Central memory CD8-positive, alpha-beta T cell (primary cell): ENCODE data around the gene TMPRSS13.
A peak's percentile ranks its signal among the peaks of the same experiment; 100 is the strongest.

Source experiments
- ATAC-seq: fragments of 150-1000 bp; cut with Tn5 transposase; replicated peaks from 2 replicates; pipeline ENCODE4 v1.10.0; 2022; ENCODE audit warnings: mild to moderate bottlenecking, moderate FRiP score, moderate number of reproducible peaks; ENCODE audit not compliant: poor library complexity, severe bottlenecking; ENCODE audit errors: extremely low read depth
- DNase-seq, 2 donors: peaks; one replicate each; pipeline ENCODE4 v3.0.0; 2021; ENCODE audit warnings: low spot score in 2 of 2
- H3K27ac Mint-ChIP-seq: one replicate; pipeline ENCODE4 v1.8.0; 2022; ENCODE audit warnings: low read depth, mild to moderate bottlenecking, moderate library complexity, mixed read lengths
- H3K27me3 Mint-ChIP-seq: one replicate; pipeline ENCODE4 v1.8.0; 2022; ENCODE audit warnings: mixed read lengths
- H3K36me3 Mint-ChIP-seq: one replicate; pipeline ENCODE4 v1.8.0; 2022; ENCODE audit warnings: mild to moderate bottlenecking, moderate library complexity, mixed read lengths; ENCODE audit not compliant: insufficient read depth
- H3K4me1 Mint-ChIP-seq: one replicate; pipeline ENCODE4 v1.8.0; 2022; ENCODE audit warnings: mixed read lengths
- H3K4me3 Mint-ChIP-seq: one replicate; pipeline ENCODE4 v1.8.0; 2022; ENCODE audit warnings: mild to moderate bottlenecking, moderate library complexity, mixed read lengths
- H3K9me3 Mint-ChIP-seq: one replicate; pipeline ENCODE4 v1.8.0; 2022; ENCODE audit warnings: mixed read lengths

Gene TMPRSS13

DNA sequence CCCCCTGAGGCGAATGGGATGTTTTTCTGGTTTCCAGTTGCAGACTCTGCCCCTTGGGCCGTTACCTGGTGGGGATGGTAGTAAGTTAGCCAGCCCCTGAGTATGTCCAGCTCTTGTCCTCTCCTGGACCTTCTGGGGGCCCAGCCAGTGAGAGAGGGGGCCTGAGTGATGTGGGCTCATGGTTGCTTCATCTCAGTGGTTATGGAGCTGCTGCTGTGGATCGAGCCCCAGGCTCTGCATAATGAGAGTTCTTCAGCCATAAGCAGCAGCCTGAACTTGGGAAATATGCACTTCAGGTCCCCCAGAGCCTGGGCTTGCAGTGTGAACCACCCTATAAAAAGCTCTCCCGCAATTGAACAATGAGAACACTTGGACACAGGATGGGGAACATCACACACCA lies 5.9 kb downstream of the TMPRSS13 start:
- no peaks in the 10 kb centered on the region for H3K9me3 Mint-ChIP-seq
- no peaks in the 10 kb centered on the region for H3K36me3 Mint-ChIP-seq
- no peak overlapping the region for H3K27ac Mint-ChIP-seq
- peaks cover 5% of the 10 kb centered on the region for H3K4me1 Mint-ChIP-seq
- ATAC-seq (no peak), DNase-seq (no peak)
- H3K27me3 Mint-ChIP-seq = no peaks in the 10 kb centered on the region
- no peak overlapping the region for H3K4me3 Mint-ChIP-seq

DNA sequence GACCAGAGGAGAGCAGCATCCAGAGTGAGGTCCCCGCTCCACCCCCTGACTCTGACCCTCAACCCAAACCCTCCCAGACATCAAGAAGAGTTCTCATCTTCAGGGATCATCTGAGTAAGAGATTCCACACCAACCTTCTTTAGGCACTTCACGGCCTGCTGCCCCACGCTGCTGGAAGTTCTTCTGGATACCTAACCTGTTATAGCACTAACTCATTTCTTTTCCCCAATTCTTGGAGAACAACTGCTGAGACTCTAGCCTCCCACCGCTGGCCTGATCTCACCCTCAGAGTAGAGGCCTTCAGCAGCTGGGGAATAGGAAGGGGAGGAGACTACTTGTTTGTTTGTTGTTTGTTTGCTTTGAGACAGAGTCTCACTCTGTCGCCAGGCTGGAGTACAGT lies 7.3 kb downstream of the TMPRSS13 start:
- Mint-ChIP-seq H3K4me1 (no peaks in the 10 kb centered on the region), H3K9me3 (no peaks in the 10 kb centered on the region), H3K36me3 (no peaks in the 10 kb centered on the region), H3K4me3 (no peak overlapping the region), H3K27me3 (no peaks in the 10 kb centered on the region), H3K27ac (no peak overlapping the region)
- ATAC-seq = no peak
- DNase-seq = no peak

DNA sequence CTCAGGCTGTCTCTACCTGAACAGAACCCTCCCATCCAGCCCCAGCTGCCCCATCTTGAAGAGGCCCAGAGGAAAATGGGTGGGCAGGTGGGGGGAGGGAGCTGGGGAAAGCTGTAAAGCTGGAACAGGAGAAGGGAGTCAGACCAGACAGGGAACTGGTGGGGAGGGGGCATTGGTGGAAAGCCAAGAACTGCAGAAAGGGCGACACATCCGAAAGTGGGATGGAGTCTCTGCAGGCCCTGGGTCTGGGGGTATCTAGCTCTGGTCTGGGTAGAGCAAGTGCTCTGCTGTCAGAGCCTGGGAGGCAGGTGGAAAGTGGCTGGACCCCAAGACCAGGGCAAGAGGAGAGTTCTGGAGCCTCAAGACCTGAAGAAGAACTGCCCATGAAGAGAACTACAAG lies 7.7 kb downstream of the TMPRSS13 start:
- H3K36me3 Mint-ChIP-seq = no peaks in the 10 kb centered on the region
- DNase-seq = no peak
- ATAC-seq = no peak
- H3K27me3 Mint-ChIP-seq = no peaks in the 10 kb centered on the region
- H3K4me1 Mint-ChIP-seq = no peaks in the 10 kb centered on the region
- no peaks in the 10 kb centered on the region for H3K9me3 Mint-ChIP-seq
- H3K4me3 Mint-ChIP-seq = no peak overlapping the region
- no peak overlapping the region for H3K27ac Mint-ChIP-seq

DNA sequence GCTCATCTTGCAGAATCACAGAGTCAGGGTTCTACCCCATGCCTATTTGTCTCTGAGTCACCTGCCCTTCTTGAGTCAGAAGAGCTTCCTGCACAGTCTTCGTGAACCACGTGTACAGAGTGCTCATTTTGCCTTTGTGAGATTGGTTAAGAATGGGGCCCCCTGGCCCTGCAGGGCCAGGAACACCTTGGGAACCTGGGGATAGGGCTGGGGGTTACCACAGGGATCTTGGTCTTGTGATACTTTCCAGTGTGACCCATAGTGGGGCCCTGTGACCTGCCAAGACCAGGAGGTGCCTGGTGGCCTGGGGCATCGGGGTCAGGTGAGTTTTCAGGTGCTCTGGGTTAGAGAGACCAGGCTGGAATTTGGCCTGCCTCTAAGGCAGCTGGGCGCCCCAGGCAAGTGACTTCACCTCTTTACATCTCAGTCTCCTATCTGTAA lies 9.4 kb downstream of the TMPRSS13 start:
- DNase-seq (no peak), ATAC-seq (no peak)
- H3K27me3 Mint-ChIP-seq = no peaks in the 10 kb centered on the region
- no peaks in the 10 kb centered on the region for H3K9me3 Mint-ChIP-seq
- H3K4me3 Mint-ChIP-seq = no peak overlapping the region
- no peak overlapping the region for H3K27ac Mint-ChIP-seq
- H3K36me3 Mint-ChIP-seq = no peaks in the 10 kb centered on the region
- no peaks in the 10 kb centered on the region for H3K4me1 Mint-ChIP-seq

DNA sequence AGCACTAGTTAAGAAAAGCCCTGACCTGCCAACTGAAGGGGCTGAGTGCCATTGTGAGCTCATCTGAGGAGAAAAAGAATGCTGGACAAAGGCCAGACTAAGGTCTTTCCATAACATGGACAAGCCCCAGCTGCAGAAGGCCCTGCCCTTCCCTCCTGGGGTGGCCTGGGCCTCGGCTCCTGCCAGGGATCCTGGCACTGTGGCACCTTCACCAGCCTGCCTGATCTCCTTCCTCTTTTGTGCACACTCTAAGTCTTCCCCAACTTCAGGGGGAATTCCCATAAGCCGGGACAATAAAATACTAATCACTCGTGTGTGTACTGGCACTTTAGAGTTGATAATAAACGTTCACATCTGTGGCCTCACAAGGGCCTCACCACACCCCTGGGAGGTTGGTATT lies 9.9 kb downstream of the TMPRSS13 start:
- Mint-ChIP-seq H3K4me1 (no peaks in the 10 kb centered on the region), H3K27ac (no peak overlapping the region), H3K4me3 (no peak overlapping the region), H3K9me3 (no peaks in the 10 kb centered on the region), H3K36me3 (peaks cover under 1% of the 10 kb centered on the region), H3K27me3 (no peaks in the 10 kb centered on the region)
- ATAC-seq = no peak
- no peak for DNase-seq

DNA sequence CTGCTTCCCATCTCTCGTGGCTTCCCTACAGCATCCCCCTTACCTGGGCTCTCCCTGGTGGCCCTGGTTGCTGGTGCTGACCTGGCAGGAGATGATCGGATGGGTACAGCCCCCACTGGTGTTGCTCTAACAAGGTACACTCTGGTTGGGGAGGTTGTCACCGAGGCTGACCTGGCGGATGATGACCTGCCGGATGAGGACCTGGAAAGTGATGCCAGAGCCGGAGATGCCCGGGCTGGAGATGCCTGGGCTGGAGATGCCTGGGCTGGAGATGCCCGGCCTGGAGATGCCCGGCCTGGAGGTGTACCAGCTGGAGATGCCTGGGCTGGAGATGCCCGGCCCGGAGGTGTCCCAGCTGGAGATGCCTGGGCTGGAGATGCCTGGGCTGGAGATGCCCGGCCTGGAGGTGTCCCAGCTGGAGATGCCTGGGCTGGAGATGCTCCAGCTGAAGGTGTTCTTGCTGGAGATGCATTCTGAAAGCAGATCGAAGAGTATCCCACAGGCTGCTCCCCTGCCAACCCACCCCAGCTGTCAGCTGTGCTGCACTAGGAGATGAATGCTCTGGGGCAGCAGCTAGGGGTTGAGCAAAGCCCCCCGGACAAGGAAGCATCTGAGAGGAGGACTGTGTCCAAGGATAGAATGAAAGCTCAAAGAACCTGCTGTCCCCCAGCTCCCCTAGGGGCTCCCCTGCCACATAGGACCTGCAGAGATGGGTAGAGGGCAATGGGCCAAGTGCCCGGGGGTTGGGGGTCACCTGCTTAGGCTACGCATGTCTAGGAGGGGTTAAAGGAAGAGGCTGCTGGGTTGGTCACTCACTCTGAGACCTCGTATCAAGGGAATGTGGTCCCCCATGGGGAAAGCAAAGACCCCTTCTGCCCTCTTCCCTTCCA lies 10.6 kb downstream of the TMPRSS13 start:
- peaks cover 1% of the 10 kb centered on the region for H3K36me3 Mint-ChIP-seq
- DNase-seq (no peak), ATAC-seq (no peak)
- H3K4me1 Mint-ChIP-seq = no peaks in the 10 kb centered on the region
- H3K27me3 Mint-ChIP-seq = no peaks in the 10 kb centered on the region
- no peak overlapping the region for H3K27ac Mint-ChIP-seq
- H3K4me3 Mint-ChIP-seq = no peak overlapping the region
- H3K9me3 Mint-ChIP-seq = no peaks in the 10 kb centered on the region

DNA sequence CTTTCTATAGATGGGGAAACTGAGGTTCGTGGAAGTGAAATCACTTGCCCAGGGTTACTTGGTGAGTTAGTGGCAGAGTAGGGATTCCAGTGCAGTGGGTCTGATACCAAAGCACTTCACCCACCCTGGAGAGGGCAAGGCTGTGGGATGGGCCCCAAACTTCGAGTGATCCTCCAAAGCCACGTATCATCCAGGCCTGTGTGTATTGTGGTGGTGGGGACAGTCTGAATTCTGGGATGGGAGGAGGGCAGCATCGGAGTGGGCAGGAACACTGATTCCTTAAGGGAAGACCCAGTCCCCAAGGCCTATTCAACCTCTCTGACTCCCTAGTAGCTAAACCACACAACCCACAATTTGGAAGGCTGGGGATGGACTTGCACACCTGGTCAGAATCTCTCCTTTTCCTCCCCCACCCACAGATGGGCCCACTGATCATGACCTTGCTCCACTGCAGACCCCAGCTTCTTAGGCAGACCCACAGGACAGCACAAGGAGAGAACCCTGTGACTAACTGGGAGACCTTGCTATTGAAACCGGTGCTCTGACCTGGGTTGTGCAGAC lies 11.5 kb downstream of the TMPRSS13 start:
- DNase-seq (no peak), ATAC-seq (no peak)
- Mint-ChIP-seq H3K27ac (no peak overlapping the region), H3K36me3 (peaks cover 1% of the 10 kb centered on the region), H3K4me3 (no peak overlapping the region), H3K4me1 (peaks cover 2% of the 10 kb centered on the region), H3K27me3 (no peaks in the 10 kb centered on the region), H3K9me3 (no peaks in the 10 kb centered on the region)

DNA sequence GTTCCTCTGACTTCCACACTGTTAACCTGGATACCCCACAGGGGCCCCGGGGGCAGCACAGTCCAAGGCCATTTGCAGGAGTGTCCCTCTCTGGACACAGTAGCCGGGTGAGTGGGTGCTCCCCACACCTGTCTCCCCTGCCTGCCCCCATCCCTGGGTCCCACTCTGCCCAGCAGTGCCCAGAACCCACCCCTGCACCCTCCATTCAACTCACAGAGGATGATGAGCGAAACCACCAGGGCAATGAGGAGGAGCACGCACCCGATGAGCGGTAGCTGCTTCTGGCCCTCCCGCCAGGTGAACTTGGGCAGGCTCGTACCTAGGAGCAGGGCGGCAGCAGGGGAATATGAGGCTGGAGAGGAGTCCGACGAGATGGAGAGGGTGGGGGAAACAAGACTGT lies 12.2 kb downstream of the TMPRSS13 start:
- H3K4me1 Mint-ChIP-seq = peaks cover 5% of the 10 kb centered on the region
- no peaks in the 10 kb centered on the region for H3K9me3 Mint-ChIP-seq
- peaks cover 1% of the 10 kb centered on the region for H3K36me3 Mint-ChIP-seq
- H3K27me3 Mint-ChIP-seq = no peaks in the 10 kb centered on the region
- no peak overlapping the region for H3K27ac Mint-ChIP-seq
- no peak overlapping the region for H3K4me3 Mint-ChIP-seq
- no peak for ATAC-seq
- no peak for DNase-seq

DNA sequence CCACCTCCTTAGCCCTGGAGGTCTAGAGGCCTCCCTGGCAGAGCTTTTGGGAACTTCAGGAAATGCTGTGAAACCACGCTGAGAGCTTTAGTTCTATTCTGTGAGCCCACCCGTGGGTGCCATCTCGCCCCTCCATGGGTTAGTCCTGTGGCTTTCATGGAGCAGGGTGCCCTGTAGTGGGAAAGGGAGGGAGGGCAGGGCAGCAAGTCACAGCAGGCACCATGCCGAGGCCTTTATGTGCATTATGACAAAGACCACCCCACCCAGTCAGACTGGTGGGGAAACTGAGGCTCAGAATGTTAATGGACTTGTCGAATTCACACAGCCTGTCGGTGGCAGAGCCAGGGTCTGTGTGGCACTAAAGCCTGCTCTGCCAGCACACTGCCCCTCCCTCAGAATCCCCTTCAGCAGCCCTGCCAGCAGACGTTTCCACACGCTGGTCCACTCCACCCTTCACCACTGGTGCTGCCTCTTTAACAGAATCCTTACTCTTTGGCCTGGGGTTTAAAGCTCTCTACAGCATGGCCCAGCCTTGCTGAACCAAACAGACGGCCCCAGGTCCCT lies 13.4 kb downstream of the TMPRSS13 start:
- H3K4me3 Mint-ChIP-seq = no peak overlapping the region
- no peaks in the 10 kb centered on the region for H3K9me3 Mint-ChIP-seq
- no peaks in the 10 kb centered on the region for H3K27me3 Mint-ChIP-seq
- H3K27ac Mint-ChIP-seq = peak overlapping the region; percentile 50
- DNase-seq (no peak), ATAC-seq (no peak)
- peaks cover 1% of the 10 kb centered on the region for H3K36me3 Mint-ChIP-seq
- peaks cover 5% of the 10 kb centered on the region for H3K4me1 Mint-ChIP-seq

DNA sequence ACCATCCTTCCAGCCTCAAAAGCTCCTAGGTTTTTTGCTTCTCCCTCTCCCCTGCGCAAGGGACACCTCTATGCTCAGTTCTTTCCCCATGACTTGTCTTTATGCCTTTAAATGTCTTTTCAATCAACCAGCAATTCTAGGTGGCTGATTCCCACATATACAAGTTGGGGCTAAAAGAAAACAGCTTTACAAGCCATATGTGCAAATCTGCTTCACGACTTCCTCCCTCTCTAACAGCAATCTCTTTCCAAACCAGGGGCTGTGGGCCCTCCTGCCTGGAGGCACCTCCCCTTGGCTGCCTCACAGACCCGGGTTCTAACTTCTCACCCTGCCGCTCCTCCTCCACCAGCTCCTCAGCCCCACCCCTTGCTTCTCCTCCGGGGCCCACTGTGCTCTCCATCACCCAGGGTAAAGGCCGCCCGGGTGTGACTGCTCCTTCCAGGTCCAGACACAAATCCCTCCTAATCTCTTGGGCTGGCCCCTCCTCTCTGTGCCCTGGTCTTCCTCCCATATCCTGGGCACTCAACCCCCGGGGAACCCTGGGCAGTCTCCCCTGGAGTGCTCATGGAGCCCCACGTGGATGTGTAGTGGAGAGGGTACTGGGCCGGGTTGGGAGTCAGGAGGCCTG lies 14.1 kb downstream of the TMPRSS13 start:
- H3K4me1 Mint-ChIP-seq = peaks cover 5% of the 10 kb centered on the region
- ATAC-seq = no peak
- H3K27me3 Mint-ChIP-seq = no peaks in the 10 kb centered on the region
- peak overlapping the region; percentile 50 for H3K27ac Mint-ChIP-seq
- no peak overlapping the region for H3K4me3 Mint-ChIP-seq
- DNase-seq = no peak
- H3K36me3 Mint-ChIP-seq = peaks cover 1% of the 10 kb centered on the region
- no peaks in the 10 kb centered on the region for H3K9me3 Mint-ChIP-seq

DNA sequence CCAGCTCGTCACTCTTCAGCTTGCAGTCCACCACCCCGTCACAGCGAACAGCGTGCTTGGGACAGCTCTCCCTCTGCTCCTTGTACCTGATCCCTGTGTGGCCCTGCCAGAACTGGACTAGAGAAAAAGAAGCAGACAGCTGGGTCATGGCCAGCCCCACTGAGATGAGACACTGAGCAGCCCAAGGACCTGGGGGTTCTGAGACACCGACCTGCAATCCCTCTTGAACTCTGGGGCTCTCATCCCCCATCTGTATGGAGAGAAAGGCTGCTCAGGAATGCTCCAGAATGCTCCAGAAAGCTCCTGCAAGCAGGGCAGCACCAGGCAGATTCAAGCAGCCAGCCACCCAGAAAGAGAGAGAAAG lies 14.8 kb downstream of the TMPRSS13 start:
- Mint-ChIP-seq H3K27ac (no peak overlapping the region), H3K27me3 (no peaks in the 10 kb centered on the region), H3K36me3 (peaks cover 1% of the 10 kb centered on the region), H3K9me3 (no peaks in the 10 kb centered on the region), H3K4me1 (peaks cover 5% of the 10 kb centered on the region), H3K4me3 (no peak overlapping the region)
- ATAC-seq (no peak), DNase-seq (no peak)

DNA sequence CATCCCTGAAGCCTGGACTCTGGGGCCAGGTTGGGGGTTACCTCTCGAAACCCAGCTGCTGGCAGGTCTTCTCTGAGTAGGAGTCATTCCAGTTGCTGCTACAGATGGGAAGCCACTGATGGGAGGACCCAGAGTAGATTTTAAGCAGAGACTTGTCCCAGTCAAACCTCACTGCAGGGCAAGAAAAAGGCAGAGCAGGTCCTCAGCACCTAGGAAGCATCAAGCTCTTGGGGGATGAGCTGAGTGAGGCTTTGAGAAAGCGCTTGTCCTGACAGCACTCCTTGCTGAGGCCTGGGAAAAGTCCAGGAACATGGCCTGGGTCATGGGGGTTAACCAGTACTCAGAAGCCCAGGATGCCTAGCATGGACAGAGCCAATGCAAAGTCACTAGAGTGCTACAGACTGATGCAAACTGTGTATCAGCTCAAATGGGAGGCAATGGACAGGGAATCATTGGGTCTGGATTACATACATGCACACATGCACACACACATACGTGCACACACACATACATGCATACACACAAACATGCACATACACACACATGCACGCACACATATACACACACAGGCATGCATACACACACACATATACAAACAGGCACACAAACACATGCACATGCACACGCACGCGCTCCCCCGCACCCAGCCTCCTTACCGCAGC lies 15.3 kb downstream of the TMPRSS13 start:
- H3K4me3 Mint-ChIP-seq = no peak overlapping the region
- H3K27ac Mint-ChIP-seq = no peak overlapping the region

More for the DNA sequence above, 15.3 kb downstream of the TMPRSS13 start:
- Mint-ChIP-seq H3K27me3 (no peaks in the 10 kb centered on the region), H3K4me1 (peaks cover 5% of the 10 kb centered on the region), H3K36me3 (peaks cover 1% of the 10 kb centered on the region), H3K9me3 (no peaks in the 10 kb centered on the region)
- DNase-seq (no peak), ATAC-seq (no peak)
